Measurements from ENCODE around the gene SMOC2. TPM values are rescaled to one million over a fixed set of nuclear protein-coding genes. Genes with fewer than 3 reads are reported as not detected.

Gene SMOC2
- total and polyA plus RNA-seq, 12 donors = 6.6 to 39.1 (median 17.6) TPM

GRCh38 chr6:168576388-168576787 lies 135.4 kb downstream of the SMOC2 start:
- peaks cover 0 to 25% (median 14%) of the 10 kb centered on the region in 7 donors for H3K27me3 ChIP-seq
- ATAC-seq = no peak
- H3K4me3 ChIP-seq = no peak overlapping the region
- H3K4me1 ChIP-seq = peaks cover 0 to 12% (median 0%) of the 10 kb centered on the region in 9 donors
- TF ChIP-seq CTCF (IDR thresholded peaks at IDR 0.05) = no peak
- no peak overlapping the region for H3K27ac ChIP-seq
- 91 to 93% methylated on average over 14 of the region's 14 CpGs for WGBS, 2 donors
- intact Hi-C loops (cut with DNase I) = loop anchor here in 1 of 10 donors (10.0 kb wide), 1 partner anchor 112 kb away; no protein-coding TSS in a partner anchor
- DNase-seq = no peak
- no peaks in the 10 kb centered on the region for H3K36me3 ChIP-seq
- H3K9me3 ChIP-seq = no peaks in the 10 kb centered on the region

- Histone ChIP-seq H3K27me3 (peaks cover 0 to 33% (median 15%) of the 10 kb centered on the region in 7 donors), H3K27ac (no peak overlapping the region), H3K36me3 (no peaks in the 10 kb centered on the region), H3K9me3 (no peaks in the 10 kb centered on the region), H3K4me3 (no peak overlapping the region), H3K4me1 (peaks cover 0 to 12% (median 0%) of the 10 kb centered on the region in 9 donors)
- 81 to 88% methylated on average over 9 of the region's 9 CpGs for WGBS, 2 donors
- DNase-seq (no peak), ATAC-seq (no peak)
- intact Hi-C loops (cut with DNase I) = loop anchor here in 1 of 10 donors (10.0 kb wide), 1 partner anchor 113 kb away; no protein-coding TSS in a partner anchor
- no peak for TF ChIP-seq CTCF (IDR thresholded peaks at IDR 0.05)
Observed at GRCh38 chr6:168577496-168577895, 136.5 kb downstream of the SMOC2 start.

GRCh38 chr6:168578036-168578435 lies 137.1 kb downstream of the SMOC2 start:
- TF ChIP-seq CTCF (IDR thresholded peaks at IDR 0.05) = no peak
- intact Hi-C loops (cut with DNase I) = loop anchor here in 1 of 10 donors (10.0 kb wide), 1 partner anchor 113 kb away; no protein-coding TSS in a partner anchor
- WGBS, 2 donors = 65 to 66% methylated on average over 8 of the region's 8 CpGs
- no peak overlapping the region for H3K4me3 ChIP-seq
- no peak overlapping the region for H3K27ac ChIP-seq
- H3K36me3 ChIP-seq = no peaks in the 10 kb centered on the region
- peaks cover 0 to 33% (median 15%) of the 10 kb centered on the region in 7 donors for H3K27me3 ChIP-seq
- H3K9me3 ChIP-seq = no peaks in the 10 kb centered on the region
- no peak for ATAC-seq
- DNase-seq = no peak
- peaks cover 0 to 12% (median 0%) of the 10 kb centered on the region in 9 donors for H3K4me1 ChIP-seq

GRCh38 chr6:168581236-168581635 lies 140.3 kb downstream of the SMOC2 start:
- H3K4me1 ChIP-seq = no peaks in the 10 kb centered on the region
- H3K27ac ChIP-seq = no peak overlapping the region
- no peak overlapping the region for H3K4me3 ChIP-seq
- H3K9me3 ChIP-seq = no peaks in the 10 kb centered on the region
- TF ChIP-seq CTCF (IDR thresholded peaks at IDR 0.05) = no peak
- DNase-seq (no peak), ATAC-seq (no peak)
- H3K27me3 ChIP-seq = peaks cover 0 to 23% (median 6%) of the 10 kb centered on the region in 7 donors
- 88 to 89% methylated on average over 12 of the region's 12 CpGs for WGBS, 2 donors
- intact Hi-C loops (cut with DNase I) = no loop called here
- H3K36me3 ChIP-seq = no peaks in the 10 kb centered on the region
